COLO829 (cell line): ENCODE results near the gene NR4A1.

Experiments
- DNase-seq: peaks from one replicate; pipeline ENCODE4 v3.0.0; 2012; ENCODE audit warnings: low spot score

NR4A1 gene

GRCh38 chr12:52058631-52059361 is 7.6 kb downstream of the NR4A1 start:
- no peak for DNase-seq

DNA sequence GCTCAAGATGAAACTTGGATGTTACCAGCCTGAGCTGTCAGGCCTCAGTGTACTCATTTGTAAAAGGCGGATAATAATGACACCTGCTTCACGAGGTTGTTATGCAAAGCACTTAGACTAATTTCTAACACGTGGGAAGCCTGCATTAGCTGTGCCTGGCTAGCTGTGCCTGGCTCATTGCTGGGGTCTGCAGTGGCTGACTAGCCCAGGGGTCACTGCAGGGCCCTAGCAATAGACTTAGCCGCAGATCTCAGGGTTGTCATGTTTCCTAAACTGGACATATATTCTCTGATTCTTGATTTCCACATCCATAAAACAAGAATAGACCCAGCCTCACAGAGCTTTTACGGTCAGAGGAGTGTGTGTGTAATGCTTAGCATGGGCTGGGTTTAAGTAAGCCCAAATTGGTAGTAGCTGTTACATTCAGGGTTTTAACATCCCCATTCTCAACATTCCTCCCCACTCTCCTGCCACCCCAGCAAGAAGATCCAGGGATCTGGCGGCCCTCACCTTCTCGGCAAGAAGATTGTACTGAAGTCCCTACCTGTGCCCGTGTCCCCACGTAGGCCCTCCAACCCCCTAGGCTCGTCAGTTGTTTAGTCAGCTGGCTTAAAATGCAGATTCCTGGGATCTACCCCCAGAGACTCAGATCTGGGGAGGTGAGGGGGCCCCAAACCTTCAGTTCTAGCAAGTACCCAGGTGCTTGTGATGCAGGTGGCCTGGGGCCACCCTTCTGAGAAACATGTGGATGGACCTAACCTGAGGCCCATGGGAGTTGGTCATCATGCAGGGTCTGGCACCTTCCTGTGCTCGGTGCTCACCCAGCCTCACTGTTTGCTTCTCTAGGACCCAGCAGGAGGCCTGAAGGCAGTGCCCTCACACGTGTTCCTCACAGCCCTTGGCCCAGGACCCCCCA is 8.6 kb downstream of the NR4A1 start:
- DNase-seq, result no peak

GRCh38 chr12:52060498-52061177 is 9.4 kb downstream of the NR4A1 start:
- DNase-seq, result no peak

- peak; percentile 95 for DNase-seq
Observed at GRCh38 chr12:52061470-52062166, 10.4 kb downstream of the NR4A1 start.

DNA sequence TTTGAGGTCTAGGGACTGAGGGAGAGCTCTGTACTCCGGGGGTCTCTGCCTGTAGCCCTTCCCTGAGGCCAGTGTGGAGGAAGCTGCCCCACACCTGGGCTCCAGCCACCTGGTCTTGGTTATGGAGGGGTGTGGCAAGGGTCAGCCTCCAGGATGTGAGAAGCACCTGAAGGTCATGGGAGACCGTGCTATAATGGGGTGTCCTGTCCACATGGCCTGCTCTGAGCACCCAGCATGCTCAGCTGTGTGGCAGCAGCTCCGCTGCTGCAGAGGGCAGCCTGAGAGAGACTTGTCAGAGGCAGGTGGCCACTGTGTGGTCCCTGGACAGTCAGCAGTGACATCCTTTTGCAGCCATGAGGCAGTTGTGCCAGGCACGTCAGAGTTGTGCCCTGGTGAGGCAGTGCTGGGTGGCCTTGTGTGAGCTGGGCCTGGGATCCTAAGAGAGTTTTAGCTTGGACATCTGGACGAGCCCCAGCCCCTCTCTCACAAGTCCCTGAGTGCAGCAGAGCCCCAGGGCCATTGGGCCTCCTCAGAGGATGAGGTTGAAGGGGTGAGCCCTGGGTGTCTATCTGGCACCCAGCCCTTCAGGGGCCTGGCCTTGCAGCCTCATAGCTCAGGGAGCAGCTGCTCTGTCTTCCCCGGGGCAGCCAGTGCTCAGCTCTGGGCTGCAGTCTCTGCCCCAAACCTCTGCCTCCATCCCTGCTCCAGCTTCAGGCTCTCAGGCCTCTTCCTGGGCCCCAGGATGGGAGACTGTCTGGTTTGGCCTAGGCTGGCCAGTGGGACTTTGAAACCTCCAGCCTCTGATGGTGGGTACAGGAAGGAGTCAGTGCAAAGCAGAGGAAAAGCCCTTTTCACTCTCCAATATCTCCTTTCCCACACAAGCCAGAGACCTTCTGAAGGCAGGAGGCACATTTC is 11.2 kb downstream of the NR4A1 start:
- DNase-seq, result no peak

DNA sequence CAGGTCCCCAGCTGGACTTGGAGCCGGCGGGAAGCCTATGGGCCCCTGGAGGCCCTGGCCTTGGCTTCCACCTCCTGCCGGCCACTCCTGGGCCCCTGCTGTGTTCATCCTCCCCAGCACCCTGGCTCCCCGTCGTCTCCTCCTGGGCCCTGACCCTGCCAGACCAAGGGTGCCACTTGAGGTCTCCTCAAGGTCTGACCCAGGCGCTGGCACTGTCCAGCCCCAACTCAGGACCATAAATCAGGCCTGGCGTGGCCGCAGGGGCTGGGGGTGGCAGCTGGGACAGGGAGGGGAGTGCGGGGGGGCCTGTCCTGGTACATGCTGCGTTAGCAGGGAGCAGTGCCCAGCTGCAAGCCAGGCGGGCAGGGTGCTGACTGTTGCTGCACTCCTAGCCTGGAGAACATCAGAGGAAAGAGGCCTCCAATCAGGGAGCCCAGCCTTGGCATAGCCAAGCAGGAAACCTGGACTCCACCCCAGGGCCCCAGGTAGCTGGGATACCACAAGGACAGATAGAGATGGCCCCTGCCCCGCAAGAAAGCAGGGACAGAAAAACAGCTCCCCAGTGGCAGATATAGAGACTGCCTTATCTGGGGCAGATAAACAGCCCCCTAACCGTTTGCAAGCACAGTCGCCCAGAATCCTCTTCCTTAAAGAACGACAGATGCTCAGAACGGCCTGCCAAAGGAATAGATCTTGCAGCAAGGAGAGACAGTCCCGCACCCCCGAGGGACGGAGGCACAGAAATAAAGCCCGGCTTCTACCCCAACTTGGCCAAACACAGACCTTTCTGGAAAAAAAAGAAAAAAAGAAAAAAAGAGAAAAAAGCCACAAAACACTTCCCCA is 12.1 kb downstream of the NR4A1 start:
- no peak for DNase-seq

GRCh38 chr12:52063981-52064649 is 12.9 kb downstream of the NR4A1 start:
- DNase-seq, result no peak

DNA sequence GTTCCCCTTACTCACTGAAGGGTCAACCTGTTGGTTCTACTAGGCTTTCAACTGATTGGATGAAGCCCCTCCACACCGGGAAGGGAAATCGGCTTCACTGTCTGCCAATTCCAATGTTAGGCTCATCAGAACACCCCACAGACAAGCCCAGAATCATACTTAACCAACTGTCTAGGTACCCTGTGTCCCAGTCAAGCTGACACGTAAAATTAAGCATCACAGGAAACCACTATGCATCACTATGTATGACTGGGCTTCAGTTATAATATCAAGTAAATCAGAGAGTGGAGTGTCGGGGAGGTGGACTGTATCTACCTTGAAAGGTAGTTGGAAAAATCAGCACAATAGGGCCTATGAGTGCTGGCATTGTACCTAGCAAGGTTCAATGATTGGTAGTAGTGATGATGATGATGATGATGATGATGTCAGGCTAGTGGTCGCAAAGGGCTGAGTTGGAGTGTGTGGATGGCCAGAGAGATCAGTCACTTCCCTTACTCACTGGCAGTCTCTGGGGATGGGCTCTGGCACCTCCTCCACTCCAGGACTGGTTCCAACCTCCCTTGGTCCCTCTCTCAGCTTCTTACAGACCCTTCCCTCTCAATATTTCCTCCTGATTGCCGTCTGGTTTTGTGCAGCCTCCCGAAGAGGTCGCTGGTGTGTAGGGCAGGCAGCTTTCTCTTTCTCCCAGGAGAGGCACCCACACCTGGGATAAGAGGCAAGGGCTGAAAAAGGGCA is 15.3 kb downstream of the NR4A1 start:
- no peak for DNase-seq

- DNase-seq, result no peak
Observed at GRCh38 chr12:52067081-52067374, 15.8 kb downstream of the NR4A1 start.

- peak; percentile 92 for DNase-seq
Observed at GRCh38 chr12:52069327-52070184, 18.3 kb downstream of the NR4A1 start, which contains the start of gene ATG101. Gene ATG101 (plus strand): TSS chr12:52069978. CDS start chr12:52073651, 3,673 bp downstream.

GRCh38 chr12:52070185-52070925 is 19.1 kb downstream of the NR4A1 start:
- no peak for DNase-seq

DNA sequence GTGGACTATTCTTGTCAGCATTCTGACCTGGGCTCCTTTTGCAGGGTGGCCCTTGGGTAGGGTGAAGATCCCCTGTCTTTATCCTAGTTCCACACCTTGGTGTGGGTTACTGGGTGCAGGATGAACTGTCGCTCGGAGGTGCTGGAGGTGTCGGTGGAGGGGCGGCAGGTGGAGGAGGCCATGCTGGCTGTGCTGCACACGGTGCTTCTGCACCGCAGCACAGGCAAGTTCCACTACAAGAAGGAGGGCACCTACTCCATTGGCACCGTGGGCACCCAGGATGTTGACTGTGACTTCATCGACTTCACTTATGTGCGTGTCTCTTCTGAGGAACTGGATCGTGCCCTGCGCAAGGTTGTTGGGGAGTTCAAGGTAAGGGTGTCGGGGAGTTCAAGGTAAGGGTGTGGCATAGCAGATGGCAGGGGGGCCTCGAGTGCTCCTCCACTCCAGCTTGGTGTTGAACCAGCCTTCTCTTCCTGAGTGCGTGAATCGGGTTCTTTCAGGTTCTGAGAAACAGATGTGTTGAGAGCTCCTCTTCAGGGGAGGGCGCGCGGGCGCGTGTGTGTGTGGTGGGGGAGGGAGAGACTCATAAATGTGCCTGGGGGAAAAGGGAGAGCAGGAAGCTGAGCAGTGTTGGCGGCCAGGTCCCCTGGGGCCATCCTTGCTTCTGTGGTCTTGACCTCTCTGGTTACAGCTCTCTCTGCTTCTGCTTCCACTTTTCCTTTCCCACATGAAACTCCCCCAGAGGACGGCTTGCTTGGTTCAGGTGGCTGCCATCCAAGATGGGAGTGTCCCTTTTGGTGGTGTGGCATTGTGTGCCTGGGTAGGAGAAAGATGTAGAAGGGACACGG is 22.5 kb downstream of the NR4A1 start:
- peak; percentile 60 for DNase-seq

DNA sequence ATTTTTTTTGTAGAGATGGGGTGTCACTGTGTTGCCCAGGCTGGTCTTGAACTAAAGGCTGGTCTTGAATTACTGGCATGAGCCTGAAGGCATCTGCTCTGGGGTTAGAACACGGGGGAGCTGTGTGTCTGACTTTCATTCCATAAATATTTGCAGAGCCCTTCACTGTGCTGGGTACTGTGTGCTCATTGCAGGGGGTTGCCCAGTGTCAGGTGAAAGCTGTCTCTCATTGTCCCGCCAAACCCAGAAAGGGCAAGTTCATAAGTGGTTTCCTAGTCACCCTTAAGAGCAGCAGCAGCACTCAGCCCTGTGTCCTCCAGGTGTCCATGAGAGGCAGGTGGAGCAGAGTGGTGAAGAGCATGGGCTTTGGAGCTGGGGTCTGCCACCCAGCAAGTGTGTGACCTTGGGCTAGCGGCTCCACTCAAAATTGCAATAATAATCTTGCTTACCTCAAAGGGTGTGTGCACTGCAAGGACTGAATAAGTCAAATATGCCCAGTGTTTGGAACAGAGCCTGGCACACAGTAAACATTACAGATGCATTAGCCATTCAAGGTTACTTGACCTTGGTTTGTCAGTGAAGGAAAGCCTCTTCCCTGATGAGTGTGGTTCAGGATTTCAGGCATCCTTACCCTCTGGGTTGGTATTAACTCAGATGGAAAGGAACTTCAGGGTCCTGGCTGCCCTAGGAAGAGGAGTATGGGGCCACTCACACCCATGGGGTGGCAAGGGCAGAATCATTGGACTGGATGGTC is 23.9 kb downstream of the NR4A1 start:
- no peak for DNase-seq

- DNase-seq, result no peak
Observed at GRCh38 chr12:52076811-52077210, 25.6 kb downstream of the NR4A1 start.

DNA sequence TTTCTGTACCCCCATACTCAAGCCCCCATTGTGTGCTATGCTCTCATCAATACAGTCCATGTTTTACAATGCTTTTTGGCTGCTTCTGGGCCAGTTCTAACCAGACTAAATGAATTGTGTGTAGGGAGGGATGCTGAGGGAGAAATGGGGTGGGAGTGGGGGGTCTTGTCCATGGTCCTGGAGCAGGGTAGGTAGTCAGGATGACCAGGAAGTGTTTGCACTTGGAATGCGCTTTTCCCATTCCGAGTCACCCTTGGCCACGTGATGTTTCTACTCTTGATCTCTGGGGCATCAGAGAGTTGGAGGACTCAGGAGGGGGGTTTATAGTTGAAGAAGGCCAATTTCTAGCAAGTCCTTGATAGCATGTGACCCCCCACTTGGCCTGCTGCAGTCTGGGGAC is 27.0 kb downstream of the NR4A1 start:
- DNase-seq, result no peak
